GM19023 (cell line): Measurements from ENCODE around the gene OLAH.
"Not testable (repeated sequence)": the region's sequence is repeated elsewhere in the genome, so short reads cannot be mapped to it uniquely, and the experiment has no call there.

Experiments
- ATAC-seq: cut with Tn5 transposase; IDR thresholded peaks from one replicate; pipeline ENCODE4 v1.9.1; 2021; ENCODE audit warnings: mild to moderate bottlenecking, moderate library complexity; ENCODE audit not compliant: unreplicated experiment

OLAH gene

DNA sequence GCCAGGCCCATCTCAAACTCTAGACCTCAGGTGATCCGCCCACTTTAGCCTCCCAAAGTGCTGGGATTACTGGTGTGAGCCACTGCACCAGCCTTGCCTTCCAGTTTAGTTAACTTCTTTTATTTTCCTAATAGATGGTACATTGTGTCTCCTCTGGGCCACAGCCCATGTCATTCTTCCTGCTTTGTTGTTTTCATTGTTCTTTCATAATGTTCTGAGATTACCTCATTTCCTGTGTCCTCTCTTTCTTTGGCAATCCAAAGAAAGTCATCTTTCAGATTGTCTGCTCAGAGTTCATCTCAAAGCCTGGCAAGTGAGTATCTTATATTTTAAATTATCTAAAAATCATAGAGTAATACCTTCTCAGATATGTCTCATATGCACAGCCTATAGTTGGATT lies at the start of gene OLAH:
OLAH (plus strand) TSS at position 270 of the 400 bp plus-strand sequence. CDS start 3,346 bp downstream, outside the sequence.
- ATAC-seq = no peak

DNA sequence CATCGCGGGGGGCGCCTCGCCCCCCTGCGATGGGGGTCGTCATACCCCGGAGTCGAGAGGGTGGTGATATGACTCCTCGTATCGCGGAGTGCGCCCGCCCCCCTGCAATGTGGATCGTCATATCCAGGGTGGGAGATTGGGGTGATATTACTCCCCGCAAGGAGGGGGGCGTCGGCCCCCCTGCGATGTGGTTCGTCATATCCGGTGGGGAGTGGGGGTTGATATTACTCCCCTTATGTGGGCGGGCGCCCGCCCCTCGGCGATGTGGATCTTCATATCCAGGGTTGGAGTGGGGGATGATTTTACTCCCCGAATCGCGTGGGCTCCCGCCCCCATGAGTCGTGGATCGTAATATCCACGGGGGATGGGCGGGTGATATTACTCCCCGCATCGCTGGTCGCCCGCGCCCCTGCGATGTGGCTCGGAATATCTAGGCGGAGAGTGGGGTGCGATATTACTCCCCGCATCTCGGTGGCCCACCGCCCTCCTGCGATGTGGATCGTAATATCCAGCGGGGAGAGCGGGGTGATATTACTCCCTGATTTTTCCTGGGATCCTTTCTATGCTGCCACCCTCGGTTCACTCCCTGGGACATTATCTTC lies 47.7 kb upstream of the OLAH start:
- no peak for ATAC-seq

DNA sequence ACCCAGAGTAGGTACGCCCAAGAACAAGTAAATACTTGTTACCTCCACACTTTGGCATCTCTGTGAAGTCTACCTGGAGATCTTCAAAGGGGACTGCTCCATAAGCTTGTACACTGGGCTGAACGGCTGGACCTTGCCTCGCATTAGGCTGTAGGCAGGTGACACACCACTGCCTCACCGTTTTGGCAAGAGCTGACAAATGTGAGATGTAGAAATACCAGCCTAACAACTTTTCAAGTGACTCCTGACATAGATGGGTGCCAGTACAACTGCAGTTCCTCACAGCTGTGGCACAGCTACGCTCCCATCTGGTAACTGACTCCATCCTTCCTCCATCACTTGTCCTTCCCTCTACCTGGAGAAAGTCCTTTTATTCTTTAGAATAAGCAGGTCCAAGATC lies 30.2 kb upstream of the OLAH start:
- not testable (repeated sequence) for ATAC-seq

DNA sequence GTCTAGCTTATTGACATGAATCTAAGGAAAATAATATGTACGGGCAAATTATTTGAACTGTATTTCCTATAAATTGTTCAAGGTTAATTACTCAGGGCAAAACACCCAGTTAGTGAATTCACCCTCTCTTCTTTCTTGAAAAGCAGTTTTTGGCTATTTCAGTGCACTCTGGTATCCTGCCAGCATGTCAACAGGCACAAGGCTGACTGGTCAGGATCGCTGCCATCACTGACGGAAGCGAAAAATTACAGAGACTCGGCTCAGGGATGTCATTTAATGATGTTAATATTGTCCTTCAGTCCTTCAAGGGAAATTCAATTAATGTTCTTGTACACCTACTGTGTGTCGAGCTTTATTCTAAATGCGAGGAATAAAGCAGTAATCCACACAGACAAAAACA lies 28.3 kb upstream of the OLAH start:
- no peak for ATAC-seq

DNA sequence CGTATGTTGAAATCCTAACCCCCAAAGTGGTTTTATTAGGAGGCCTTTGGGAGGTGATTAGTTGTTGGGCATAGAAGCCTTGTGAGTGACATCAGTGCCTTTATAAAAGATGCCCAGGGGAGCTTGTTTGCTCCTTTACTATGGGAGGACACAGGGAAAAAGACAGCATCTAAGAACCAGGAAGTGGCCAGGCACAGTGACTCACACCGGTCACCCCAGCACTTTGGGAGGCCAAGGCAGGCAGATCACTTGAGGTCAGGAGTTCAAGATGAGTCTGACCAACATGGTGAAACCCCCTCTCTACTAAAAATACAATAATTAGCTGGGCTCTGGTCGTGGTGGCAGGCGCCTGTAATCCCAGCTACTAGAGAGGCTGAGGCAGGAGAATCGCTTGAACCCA lies 22.8 kb upstream of the OLAH start:
- not testable (repeated sequence) for ATAC-seq

DNA sequence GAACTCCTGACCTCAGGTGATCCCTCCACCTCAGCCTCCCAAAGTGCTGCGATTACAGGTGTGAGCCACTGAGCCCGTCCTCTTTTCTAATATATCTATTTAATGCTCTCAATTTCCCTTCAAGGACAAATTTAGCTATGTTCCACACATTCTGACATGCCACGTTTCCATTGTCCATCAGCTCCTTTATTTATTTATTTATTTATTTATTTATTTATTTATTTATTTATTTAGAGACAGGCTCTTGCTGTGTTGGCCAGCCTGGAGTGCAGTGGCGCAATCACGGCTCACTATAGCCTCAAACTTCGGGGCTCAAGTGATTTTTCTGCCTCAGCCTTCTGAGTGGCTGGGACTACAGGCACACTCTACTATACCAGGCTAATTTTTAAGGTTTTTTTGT lies 20.7 kb upstream of the OLAH start:
- ATAC-seq = not testable (repeated sequence)

DNA sequence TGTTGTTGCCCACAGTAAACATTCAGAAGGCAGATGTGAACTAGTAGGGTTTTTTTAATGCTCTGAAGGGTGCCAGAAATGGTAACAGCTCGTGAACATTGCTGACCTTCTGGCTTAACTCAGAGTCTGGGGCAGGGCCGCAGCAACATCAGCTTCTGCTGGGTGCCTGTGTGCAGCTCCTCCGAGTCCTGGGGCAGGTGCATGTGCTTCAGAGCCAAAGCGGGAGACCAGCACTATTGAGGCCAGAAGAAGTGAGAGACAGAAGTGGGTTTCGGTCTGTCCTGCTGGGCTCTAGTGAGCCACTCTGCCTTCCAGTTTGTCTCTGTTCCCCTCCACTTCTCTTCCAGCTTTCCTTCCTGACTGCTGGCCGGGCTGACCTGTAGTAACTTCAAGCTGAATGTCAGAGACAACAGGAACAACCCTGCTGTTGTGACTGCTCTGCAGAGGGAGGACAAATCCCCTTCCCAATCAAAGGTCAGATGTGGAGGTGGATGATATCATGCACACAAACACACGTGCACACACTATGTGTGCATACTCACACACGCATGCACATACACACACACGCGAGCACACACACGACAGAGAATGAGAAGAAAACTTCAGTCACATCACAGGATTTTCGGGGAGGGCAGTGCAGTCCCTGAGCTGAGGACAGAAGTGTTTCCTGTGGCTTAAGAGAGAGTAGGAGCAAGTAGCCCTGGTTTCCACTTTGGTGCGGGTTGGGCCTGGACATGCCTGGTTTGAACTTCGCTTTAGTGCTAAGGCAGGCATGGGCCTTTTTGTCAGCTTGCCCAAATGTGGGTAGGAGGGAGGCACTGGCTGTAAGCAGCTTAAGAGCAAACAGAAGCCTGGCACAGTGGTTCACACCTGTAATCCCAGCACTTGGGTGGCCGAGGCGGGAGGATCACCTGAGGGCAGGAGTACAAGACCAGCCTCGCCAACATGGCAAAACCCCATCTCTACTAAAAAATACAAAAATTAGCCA lies 19.4 kb upstream of the OLAH start:
- not testable (repeated sequence) for ATAC-seq

GRCh38 chr10:15025040-15025439 lies 18.7 kb upstream of the OLAH start:
- not testable (repeated sequence) for ATAC-seq

DNA sequence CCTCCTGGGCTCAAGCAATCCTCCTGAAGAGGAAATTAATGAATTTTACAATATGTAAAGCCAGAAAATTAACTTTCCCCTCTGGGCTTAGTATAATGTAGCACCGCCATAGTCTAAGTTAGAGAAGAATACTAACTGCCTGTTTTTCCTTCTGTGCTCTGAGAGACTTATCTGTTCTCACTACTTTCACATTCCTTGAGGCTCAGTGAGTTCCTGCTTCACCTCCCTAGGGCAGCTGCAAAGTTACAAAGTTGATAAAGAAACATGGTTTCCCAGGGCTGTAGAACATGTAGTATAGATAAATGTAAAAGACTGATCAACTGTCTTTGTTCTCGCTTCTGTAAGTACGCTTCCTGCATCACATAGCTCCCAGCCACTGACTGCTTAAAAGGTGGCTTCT lies 16.0 kb upstream of the OLAH start:
- no peak for ATAC-seq

DNA sequence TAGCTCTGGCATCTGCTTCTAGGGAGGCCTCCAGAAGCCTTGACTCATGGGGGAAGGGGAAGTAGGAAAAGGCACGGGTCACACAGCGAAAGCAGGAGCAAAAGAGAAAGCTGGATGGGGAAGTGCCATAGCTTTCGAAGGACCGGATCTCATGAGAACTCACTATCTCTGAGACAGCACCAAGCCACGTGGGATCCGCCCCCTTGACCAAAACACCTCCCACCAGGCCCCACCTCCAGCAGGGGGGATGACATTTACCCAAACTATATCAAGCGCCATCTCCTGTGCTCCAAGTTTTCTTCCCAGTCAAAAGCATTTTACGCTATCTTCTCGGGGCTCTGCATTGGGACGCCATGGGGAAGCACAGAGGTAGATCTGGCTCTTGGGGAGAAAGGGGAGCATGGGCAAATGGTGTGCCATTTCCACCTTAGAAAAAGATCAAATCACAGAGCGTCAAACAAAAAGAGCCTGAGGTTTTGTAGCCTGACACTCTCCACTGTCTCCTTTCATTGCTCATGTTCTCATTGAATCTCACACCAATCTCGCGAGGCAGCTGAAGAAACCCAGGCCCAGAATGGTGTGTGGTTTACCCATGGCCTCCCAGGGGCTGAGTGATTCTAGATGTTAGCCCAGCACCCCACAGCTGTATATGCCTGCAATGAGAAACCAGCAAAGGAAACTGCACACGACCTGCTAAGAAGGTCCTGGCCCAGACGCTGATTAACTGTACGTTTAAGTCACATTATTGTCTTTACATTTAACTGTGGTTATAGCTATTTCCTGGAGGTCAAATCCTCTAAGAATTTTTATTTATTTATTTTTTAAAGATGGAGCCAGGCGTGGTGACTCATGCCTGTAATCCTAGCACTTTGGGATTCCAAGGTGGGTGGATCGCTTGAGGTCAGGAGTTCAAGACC lies 8.1 kb upstream of the OLAH start:
- ATAC-seq = no peak

DNA sequence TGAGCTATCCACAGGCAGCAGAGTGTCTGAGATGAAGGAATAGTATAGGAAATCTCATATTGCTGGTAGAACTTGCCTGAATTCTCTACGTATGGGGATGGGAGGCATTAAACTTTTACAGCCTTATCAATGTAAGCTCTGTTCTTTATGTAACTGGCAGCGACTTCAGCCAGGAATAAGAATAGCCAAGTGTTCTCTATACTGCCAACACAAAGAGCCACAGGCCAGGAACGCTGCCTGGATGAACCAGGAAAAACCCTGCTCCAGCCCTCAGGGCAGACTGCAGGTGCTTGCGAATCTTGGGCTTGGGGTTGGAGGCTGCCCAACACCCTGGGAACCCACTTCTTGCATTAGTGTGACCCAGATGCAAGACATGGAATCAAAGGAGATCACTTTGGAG lies 6.1 kb upstream of the OLAH start:
- ATAC-seq = no peak

- ATAC-seq = no peak
Measured at GRCh38 chr10:15038416-15038815, 5.3 kb upstream of the OLAH start.

- ATAC-seq = no peak
Measured at GRCh38 chr10:15045380-15045779, 1.6 kb downstream of the OLAH start.

GRCh38 chr10:15046626-15047025 lies 2.9 kb downstream of the OLAH start:
- no peak for ATAC-seq

DNA sequence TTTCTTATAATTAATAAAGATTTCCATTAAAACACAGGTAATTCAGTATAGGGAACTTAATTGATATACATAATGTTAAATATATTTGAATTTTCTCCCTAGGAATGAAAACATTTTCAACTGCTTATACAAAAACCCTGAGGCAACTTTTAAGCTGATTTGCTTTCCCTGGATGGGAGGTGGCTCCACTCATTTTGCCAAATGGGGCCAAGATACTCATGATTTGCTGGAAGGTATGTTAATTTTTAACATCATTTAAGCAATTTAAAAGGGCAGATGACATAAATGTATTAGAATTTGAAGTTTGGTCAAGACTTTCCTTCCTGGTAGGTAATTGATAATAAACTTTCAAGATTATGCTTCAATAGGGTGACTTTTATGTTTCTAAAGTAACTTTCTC lies 5.8 kb downstream of the OLAH start:
- ATAC-seq = no peak

DNA sequence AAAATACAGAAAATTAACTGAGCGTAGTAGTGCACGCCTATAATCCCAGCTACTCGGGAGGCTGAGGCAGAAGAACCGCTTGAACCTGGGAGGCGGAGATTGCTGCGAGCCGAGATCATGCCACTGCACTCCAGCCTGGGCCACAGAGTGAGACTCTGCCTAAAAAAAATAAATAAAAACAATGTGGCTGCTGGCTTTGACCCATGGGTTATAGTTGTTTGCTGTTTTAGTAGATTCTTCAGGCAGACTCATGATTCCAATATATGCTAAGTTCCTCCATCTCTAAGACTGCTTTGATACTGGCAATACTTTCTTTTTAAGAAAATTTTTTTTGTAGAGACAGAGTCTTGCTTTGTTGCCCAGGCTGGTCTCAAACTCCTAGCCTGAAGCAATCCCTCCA lies 8.4 kb downstream of the OLAH start:
- no peak for ATAC-seq

DNA sequence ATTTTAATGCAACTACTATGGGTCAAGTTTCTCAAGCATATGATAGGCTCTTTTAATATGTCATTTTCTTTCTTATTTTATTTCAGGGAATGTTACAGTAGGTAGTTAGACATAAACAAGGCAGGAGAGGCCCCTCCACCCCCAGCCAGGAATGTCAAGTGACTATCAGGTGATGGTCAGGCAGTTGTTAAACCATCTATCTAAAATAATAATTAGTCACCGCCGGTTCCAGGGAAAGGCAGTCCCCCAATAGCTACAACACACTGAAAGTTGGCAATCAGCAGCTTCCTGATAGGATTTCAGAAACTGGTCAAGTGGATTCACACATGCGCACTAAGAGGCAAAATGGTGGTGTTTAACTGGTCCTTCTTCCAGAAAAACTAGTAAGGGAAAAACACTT lies 9.3 kb downstream of the OLAH start:
- no peak for ATAC-seq

GRCh38 chr10:15058689-15059088 lies 14.9 kb downstream of the OLAH start:
- ATAC-seq = no peak

- ATAC-seq = no peak
Measured at GRCh38 chr10:15059914-15060313, 16.2 kb downstream of the OLAH start.

GRCh38 chr10:15060638-15061037 lies 16.9 kb downstream of the OLAH start:
- ATAC-seq = no peak

- ATAC-seq = peak; percentile 45
Measured at GRCh38 chr10:15067154-15067553, 23.4 kb downstream of the OLAH start.
